Body of pancreas (tissue), 4 donors: ENCODE data around the gene PITPNC1.

Source experiments
- POLR2A ChIP-seq, 3 donors: fragments of 450-650 bp; IDR thresholded peaks; one replicate each; pipeline ENCODE4 v1.6.1; 2016; ENCODE audit warnings: antibody characterized with exemption in 3 of 3, mild to moderate bottlenecking in 2 of 3
- TF ChIP-seq, protein P1 (sequence below), 7 experiments: fragments of 450-650 bp in 4 of 7; fragments of 200-600 bp in 3 of 7; sonication (generic) in 3 of 7; IDR thresholded peaks; one replicate each; pipeline ENCODE4 v1.5.1; 2016 to 2019; ENCODE audit warnings: antibody characterized with exemption in 7 of 7

DNA sequence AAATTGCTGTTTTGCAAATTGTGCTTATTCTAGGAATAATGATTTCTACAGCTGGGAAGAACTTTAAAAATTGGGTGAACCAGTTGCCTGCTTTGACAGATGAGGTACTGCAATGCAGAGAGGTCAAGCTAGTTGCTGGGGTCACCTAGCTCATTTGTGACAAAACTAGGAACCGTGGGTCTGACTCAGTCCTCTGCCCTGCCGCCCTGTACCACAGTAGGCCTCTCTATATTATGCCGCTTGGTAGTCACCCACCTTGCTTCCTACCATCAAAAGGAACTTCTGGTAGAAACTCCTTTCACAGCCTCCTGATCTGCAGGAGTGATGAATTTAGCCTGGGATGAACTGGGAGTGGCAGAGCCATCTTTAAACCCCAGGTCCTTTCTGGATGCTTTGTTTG lies 105.7 kb downstream of the PITPNC1 start:
- no peak for TF ChIP-seq POLR2A (IDR thresholded peaks at IDR 0.05)
- TF ChIP-seq, protein P1, sequence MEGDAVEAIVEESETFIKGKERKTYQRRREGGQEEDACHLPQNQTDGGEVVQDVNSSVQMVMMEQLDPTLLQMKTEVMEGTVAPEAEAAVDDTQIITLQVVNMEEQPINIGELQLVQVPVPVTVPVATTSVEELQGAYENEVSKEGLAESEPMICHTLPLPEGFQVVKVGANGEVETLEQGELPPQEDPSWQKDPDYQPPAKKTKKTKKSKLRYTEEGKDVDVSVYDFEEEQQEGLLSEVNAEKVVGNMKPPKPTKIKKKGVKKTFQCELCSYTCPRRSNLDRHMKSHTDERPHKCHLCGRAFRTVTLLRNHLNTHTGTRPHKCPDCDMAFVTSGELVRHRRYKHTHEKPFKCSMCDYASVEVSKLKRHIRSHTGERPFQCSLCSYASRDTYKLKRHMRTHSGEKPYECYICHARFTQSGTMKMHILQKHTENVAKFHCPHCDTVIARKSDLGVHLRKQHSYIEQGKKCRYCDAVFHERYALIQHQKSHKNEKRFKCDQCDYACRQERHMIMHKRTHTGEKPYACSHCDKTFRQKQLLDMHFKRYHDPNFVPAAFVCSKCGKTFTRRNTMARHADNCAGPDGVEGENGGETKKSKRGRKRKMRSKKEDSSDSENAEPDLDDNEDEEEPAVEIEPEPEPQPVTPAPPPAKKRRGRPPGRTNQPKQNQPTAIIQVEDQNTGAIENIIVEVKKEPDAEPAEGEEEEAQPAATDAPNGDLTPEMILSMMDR (IDR thresholded peaks at IDR 0.05) = no peak
